HG02588 (cell line): ENCODE measurements around the gene CALU.

ENCODE experiments used
- ATAC-seq: cut with Tn5 transposase; IDR thresholded peaks from one replicate; pipeline ENCODE4 v1.9.1; 2021; ENCODE audit warnings: mild to moderate bottlenecking, moderate library complexity; ENCODE audit not compliant: unreplicated experiment

CALU gene

GRCh38 chr7:128744366-128744905 is 5.3 kb downstream of the CALU start:
- no peak for ATAC-seq

- no peak for ATAC-seq
Measured at GRCh38 chr7:128745706-128746105, 6.5 kb downstream of the CALU start.

GRCh38 chr7:128747327-128748079 is 8.3 kb downstream of the CALU start:
- ATAC-seq, result no peak

GRCh38 chr7:128752251-128752650 is 13.1 kb downstream of the CALU start:
- no peak for ATAC-seq

- no peak for ATAC-seq
Measured at GRCh38 chr7:128755075-128755818, 16.1 kb downstream of the CALU start.

- no peak for ATAC-seq
Measured at GRCh38 chr7:128755819-128756476, 16.8 kb downstream of the CALU start.

GRCh38 chr7:128757203-128757602 is 18.0 kb downstream of the CALU start:
- ATAC-seq, result no peak

- ATAC-seq, result no peak
Measured at GRCh38 chr7:128758553-128758952, 19.4 kb downstream of the CALU start.

- ATAC-seq, result no peak
Measured at GRCh38 chr7:128759242-128759641, 20.1 kb downstream of the CALU start.

- no peak for ATAC-seq
Measured at GRCh38 chr7:128763541-128763940, 24.4 kb downstream of the CALU start.

GRCh38 chr7:128767475-128768110 is 28.4 kb downstream of the CALU start:
- no peak for ATAC-seq

GRCh38 chr7:128770233-128770632 is 31.1 kb downstream of the CALU start:
- ATAC-seq, result no peak

GRCh38 chr7:128773604-128774003 is 34.4 kb downstream of the CALU start:
- no peak for ATAC-seq

GRCh38 chr7:128774029-128774689 is 35.0 kb downstream of the CALU start:
- no peak for ATAC-seq

GRCh38 chr7:128774921-128775320 is 35.8 kb downstream of the CALU start:
- no peak for ATAC-seq

GRCh38 chr7:128775744-128776474 is 36.8 kb downstream of the CALU start, which contains the start of gene OPN1SW:
Gene OPN1SW (minus strand): TSS chr7:128775794. CDS start chr7:128775781, 13 bp downstream.
- no peak for ATAC-seq

- no peak for ATAC-seq
Measured at GRCh38 chr7:128777156-128778123, 38.3 kb downstream of the CALU start.

GRCh38 chr7:128778946-128779345 is 39.8 kb downstream of the CALU start:
- ATAC-seq, result no peak

GRCh38 chr7:128781126-128781525 is 42.0 kb downstream of the CALU start:
- no peak for ATAC-seq
